DND-41 (cell line): ENCODE measurements around the gene FCRL1.

ENCODE experiments used
- ATAC-seq: fragments of 200-7000 bp; cut with Tn5 transposase; 3 replicates; pipeline ENCODE4 v1.9.1; 2021; ENCODE audit warnings: low read depth; ENCODE audit not compliant: insufficient read depth
- DNase-seq: peaks from one replicate; pipeline ENCODE4 v3.0.0-alpha.2; 2020
- H2AFZ ChIP-seq: 2 replicates; pipeline ENCODE4 v1.6.0; 2012; ENCODE audit warnings: low read depth, low read length
- H3K27ac ChIP-seq: 2 replicates; pipeline ENCODE4 v1.5.1; 2012; ENCODE audit warnings: low read length, inconsistent platforms
- H3K27me3 ChIP-seq: fragments of 200-600 bp; sonication (generic); 2 replicates; pipeline ENCODE4 v1.6.0; 2012; ENCODE audit warnings: low read length, mild to moderate bottlenecking, inconsistent platforms; ENCODE audit not compliant: insufficient read depth, poor library complexity
- H3K36me3 ChIP-seq: 2 replicates; pipeline ENCODE4 v1.5.1; 2012; ENCODE audit warnings: low read length, inconsistent platforms; ENCODE audit not compliant: insufficient read depth
- H3K4me1 ChIP-seq: 2 replicates; pipeline ENCODE4 v1.5.1; 2012; ENCODE audit warnings: mild to moderate bottlenecking, low read length; ENCODE audit not compliant: insufficient read depth
- H3K4me2 ChIP-seq: 2 replicates; pipeline ENCODE4 v1.6.0; 2012; ENCODE audit warnings: mild to moderate bottlenecking, moderate library complexity, low read length, inconsistent platforms; ENCODE audit not compliant: insufficient read depth
- H3K4me3 ChIP-seq, 2 experiments: fragments of 200-600 bp in 1 of 2; shearing (Covaris generic) in 1 of 2; 2 replicates each; pipeline ENCODE4 v1.5.1; 2012 to 2016; ENCODE audit warnings: inconsistent platforms in 2 of 2, low read length in 2 of 2, mild to moderate bottlenecking in 2 of 2, low read depth in 1 of 2, moderate library complexity in 1 of 2
- H3K79me2 ChIP-seq: 2 replicates; pipeline ENCODE4 v1.6.0; 2012; ENCODE audit warnings: low read length, inconsistent platforms; ENCODE audit not compliant: insufficient read depth
- H3K9ac ChIP-seq: 2 replicates; pipeline ENCODE4 v1.6.0; 2012; ENCODE audit warnings: low read depth, mild to moderate bottlenecking, inconsistent platforms, low read length, moderate library complexity
- H3K9me3 ChIP-seq: 2 replicates; pipeline ENCODE4 v1.5.1; 2012; ENCODE audit warnings: low read length, moderate library complexity, mild to moderate bottlenecking, inconsistent platforms; ENCODE audit not compliant: insufficient read depth, severe bottlenecking
- H4K20me1 ChIP-seq: 2 replicates; pipeline ENCODE4 v1.6.0; 2012; ENCODE audit warnings: low read length; ENCODE audit not compliant: insufficient read depth
- EZH2 ChIP-seq: IDR thresholded peaks from 3 replicates; pipeline ENCODE4 v1.6.1; 2012; ENCODE audit warnings: borderline replicate concordance, low read depth, mild to moderate bottlenecking, moderate library complexity, low read length, inconsistent platforms; ENCODE audit not compliant: severe bottlenecking
- TF ChIP-seq, protein P1 (sequence below): IDR thresholded peaks from 2 replicates; pipeline ENCODE4 v1.5.1; 2012; ENCODE audit warnings: borderline replicate concordance, low read length, moderate library complexity, mild to moderate bottlenecking; ENCODE audit not compliant: poor library complexity, severe bottlenecking; ENCODE audit errors: extremely low read depth

Gene FCRL1

DNA sequence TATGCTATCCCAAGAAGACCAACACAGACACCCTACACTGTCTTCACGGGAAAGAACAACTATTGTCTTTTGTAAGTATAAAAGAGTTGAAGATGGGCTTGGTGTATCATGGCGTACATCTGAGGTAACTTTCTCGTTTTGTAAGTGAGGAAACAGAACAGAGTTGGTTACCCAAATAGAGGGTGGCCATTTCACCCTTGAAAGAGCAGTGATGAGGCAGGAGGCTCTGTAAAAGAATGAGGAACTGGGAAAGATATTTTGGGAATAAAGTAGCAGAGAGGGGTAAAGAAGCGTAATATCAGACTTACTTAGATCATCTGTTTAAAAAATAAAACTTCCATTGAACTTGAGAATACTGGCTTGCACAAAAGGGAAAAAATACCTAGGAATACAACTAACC lies 61.9 kb downstream of the FCRL1 start:
- no peaks in the 10 kb centered on the region for H4K20me1 ChIP-seq
- no peak overlapping the region for H3K9ac ChIP-seq
- no peaks in the 10 kb centered on the region for H3K4me1 ChIP-seq
- H3K4me2 ChIP-seq = no peak overlapping the region
- H3K79me2 ChIP-seq = no peaks in the 10 kb centered on the region
- no peak for DNase-seq
- ATAC-seq = no peak
- H2AFZ ChIP-seq = no peak overlapping the region
- H3K9me3 ChIP-seq = no peaks in the 10 kb centered on the region
- H3K4me3 ChIP-seq = no peak overlapping the region
- no peak overlapping the region for H3K27ac ChIP-seq
- H3K36me3 ChIP-seq = no peaks in the 10 kb centered on the region
- TF ChIP-seq EZH2 = no peak
- TF ChIP-seq, protein P1, sequence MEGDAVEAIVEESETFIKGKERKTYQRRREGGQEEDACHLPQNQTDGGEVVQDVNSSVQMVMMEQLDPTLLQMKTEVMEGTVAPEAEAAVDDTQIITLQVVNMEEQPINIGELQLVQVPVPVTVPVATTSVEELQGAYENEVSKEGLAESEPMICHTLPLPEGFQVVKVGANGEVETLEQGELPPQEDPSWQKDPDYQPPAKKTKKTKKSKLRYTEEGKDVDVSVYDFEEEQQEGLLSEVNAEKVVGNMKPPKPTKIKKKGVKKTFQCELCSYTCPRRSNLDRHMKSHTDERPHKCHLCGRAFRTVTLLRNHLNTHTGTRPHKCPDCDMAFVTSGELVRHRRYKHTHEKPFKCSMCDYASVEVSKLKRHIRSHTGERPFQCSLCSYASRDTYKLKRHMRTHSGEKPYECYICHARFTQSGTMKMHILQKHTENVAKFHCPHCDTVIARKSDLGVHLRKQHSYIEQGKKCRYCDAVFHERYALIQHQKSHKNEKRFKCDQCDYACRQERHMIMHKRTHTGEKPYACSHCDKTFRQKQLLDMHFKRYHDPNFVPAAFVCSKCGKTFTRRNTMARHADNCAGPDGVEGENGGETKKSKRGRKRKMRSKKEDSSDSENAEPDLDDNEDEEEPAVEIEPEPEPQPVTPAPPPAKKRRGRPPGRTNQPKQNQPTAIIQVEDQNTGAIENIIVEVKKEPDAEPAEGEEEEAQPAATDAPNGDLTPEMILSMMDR = no peak
- H3K27me3 ChIP-seq = no peaks in the 10 kb centered on the region

DNA sequence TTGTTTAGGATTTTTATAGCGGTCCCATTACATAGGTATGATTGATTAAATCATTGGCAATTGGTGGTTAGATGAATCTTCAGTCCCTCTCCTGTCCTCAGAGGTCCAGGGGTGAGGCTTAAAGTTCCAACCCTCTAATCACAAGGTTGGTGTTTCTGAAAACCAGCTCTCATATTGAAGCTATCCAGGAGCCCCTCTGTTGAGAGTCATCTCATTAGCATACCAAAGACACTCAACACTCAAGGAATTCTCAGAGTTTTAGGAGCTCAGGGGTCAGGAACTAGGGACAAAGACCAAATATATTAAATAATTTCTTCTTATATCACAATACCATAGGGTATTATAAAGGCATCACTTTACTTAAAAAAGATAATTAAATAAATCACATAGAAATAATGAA lies 66.3 kb downstream of the FCRL1 start:
- ATAC-seq = no peak
- no peak overlapping the region for H3K4me2 ChIP-seq

GRCh38 chr1:157751283-157751682 lies 68.6 kb downstream of the FCRL1 start:
- no peak for DNase-seq
- no peaks in the 10 kb centered on the region for H3K9me3 ChIP-seq
- ATAC-seq = no peak
- H4K20me1 ChIP-seq = no peaks in the 10 kb centered on the region
- H3K4me3 ChIP-seq = no peak overlapping the region
- TF ChIP-seq EZH2 = no peak
- TF ChIP-seq, protein P1 = no peak
- no peaks in the 10 kb centered on the region for H3K27me3 ChIP-seq
- no peak overlapping the region for H2AFZ ChIP-seq
- H3K4me1 ChIP-seq = no peaks in the 10 kb centered on the region
- no peak overlapping the region for H3K4me2 ChIP-seq
- no peaks in the 10 kb centered on the region for H3K79me2 ChIP-seq
- no peak overlapping the region for H3K27ac ChIP-seq
- no peak overlapping the region for H3K9ac ChIP-seq
- no peaks in the 10 kb centered on the region for H3K36me3 ChIP-seq

More for the DNA sequence above, 66.3 kb downstream of the FCRL1 start:
- Histone ChIP-seq H2AFZ (no peak overlapping the region), H3K4me3 (no peak overlapping the region), H3K79me2 (no peaks in the 10 kb centered on the region), H3K27ac (no peak overlapping the region), H3K9ac (no peak overlapping the region), H3K27me3 (no peaks in the 10 kb centered on the region), H3K4me1 (no peaks in the 10 kb centered on the region), H4K20me1 (no peaks in the 10 kb centered on the region), H3K9me3 (no peaks in the 10 kb centered on the region), H3K36me3 (no peaks in the 10 kb centered on the region)
- TF ChIP-seq, protein P1 = no peak
- no peak for TF ChIP-seq EZH2
- DNase-seq = no peak

DNA sequence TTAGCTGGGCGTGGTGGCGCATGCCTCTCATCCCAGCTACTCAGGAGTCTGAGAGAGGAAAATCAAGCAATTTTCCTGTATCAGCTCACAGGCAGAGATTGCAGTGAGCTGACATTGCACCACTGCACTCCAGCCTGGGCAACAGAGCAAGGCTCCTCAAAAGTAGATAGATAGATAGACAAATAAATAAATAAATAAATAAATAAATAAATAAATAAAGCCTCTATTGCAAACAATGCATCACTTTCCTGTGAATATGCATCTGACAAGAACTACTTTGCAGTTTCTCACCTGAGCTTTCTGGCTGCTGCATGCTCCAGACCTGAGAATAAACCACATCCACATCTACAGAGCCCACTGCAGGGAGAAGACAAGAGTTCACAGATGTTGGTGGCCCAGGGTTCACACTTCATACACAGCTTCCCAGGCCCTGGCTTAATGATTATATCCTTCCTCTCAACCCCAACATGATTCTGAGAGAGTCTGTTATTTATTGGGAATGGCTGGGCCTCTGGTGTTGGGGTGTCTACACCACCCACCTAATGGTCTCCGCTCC lies 71.6 kb downstream of the FCRL1 start:
- Histone ChIP-seq H3K36me3 (no peaks in the 10 kb centered on the region), H4K20me1 (no peaks in the 10 kb centered on the region), H3K9me3 (no peaks in the 10 kb centered on the region), H3K4me2 (no peak overlapping the region), H3K4me3 (no peak overlapping the region), H2AFZ (no peak overlapping the region), H3K4me1 (no peaks in the 10 kb centered on the region), H3K79me2 (no peaks in the 10 kb centered on the region), H3K27me3 (peaks cover 3% of the 10 kb centered on the region), H3K9ac (no peak overlapping the region), H3K27ac (no peak overlapping the region)
- no peak for TF ChIP-seq EZH2
- TF ChIP-seq, protein P1 = no peak
- ATAC-seq = peak; percentile 49; the same call in 1 of the 3 replicates
- DNase-seq = no peak
